ENCODE data around the gene CALHM6.

Gene CALHM6

GRCh38 chr6:116420341-116420740 is 40.8 kb upstream of the CALHM6 start:
- no peak for TF ChIP-seq CTCF (IDR thresholded peaks at IDR 0.05)
- Histone ChIP-seq H3K9me3 (no peaks in the 10 kb centered on the region), H3K27ac (no peak overlapping the region), H3K36me3 (no peaks in the 10 kb centered on the region), H3K4me1 (ENCODE audit: control insufficient read depth in 1 of 2, insufficient read depth in 1 of 2, low read depth in 1 of 2, low read length in 1 of 2) (peaks cover 0 to 3% of the 10 kb centered on the region in 2 experiments), H3K4me3 (ENCODE audit: low read depth in 1 of 2, low read length in 1 of 2) (no peak overlapping the region), H3K27me3 (no peaks in the 10 kb centered on the region)

GRCh38 chr6:116422238-116422637 is 38.9 kb upstream of the CALHM6 start:
- Histone ChIP-seq H3K4me3 (ENCODE audit: low read depth in 1 of 2, low read length in 1 of 2) (no peak overlapping the region), H3K27me3 (no peaks in the 10 kb centered on the region), H3K27ac (no peak overlapping the region), H3K4me1 (ENCODE audit: control insufficient read depth in 1 of 2, insufficient read depth in 1 of 2, low read depth in 1 of 2, low read length in 1 of 2) (peaks cover 0 to 3% of the 10 kb centered on the region in 2 experiments), H3K9me3 (no peaks in the 10 kb centered on the region), H3K36me3 (peaks cover 7% of the 10 kb centered on the region)
- no peak for TF ChIP-seq CTCF (IDR thresholded peaks at IDR 0.05)

GRCh38 chr6:116424001-116424400 is 37.2 kb upstream of the CALHM6 start:
- no peaks in the 10 kb centered on the region for H3K27me3 ChIP-seq
- H3K27ac ChIP-seq, result no peak overlapping the region
- no peak for TF ChIP-seq CTCF (IDR thresholded peaks at IDR 0.05)
- no peak overlapping the region for H3K4me3 ChIP-seq (ENCODE audit: low read depth in 1 of 2, low read length in 1 of 2)
- H3K4me1 ChIP-seq (ENCODE audit: control insufficient read depth in 1 of 2, insufficient read depth in 1 of 2, low read depth in 1 of 2, low read length in 1 of 2), result peaks cover 0 to 3% of the 10 kb centered on the region in 2 experiments
- peaks cover 7% of the 10 kb centered on the region for H3K36me3 ChIP-seq
- no peaks in the 10 kb centered on the region for H3K9me3 ChIP-seq

- peaks cover 7% of the 10 kb centered on the region for H3K36me3 ChIP-seq
- H3K27me3 ChIP-seq, result no peaks in the 10 kb centered on the region
- no peaks in the 10 kb centered on the region for H3K9me3 ChIP-seq
- H3K4me3 ChIP-seq (ENCODE audit: low read depth in 1 of 2, low read length in 1 of 2), result no peak overlapping the region
- H3K27ac ChIP-seq, result no peak overlapping the region
- TF ChIP-seq CTCF (IDR thresholded peaks at IDR 0.05), result no peak
- peaks cover 0 to 3% of the 10 kb centered on the region in 2 experiments for H3K4me1 ChIP-seq (ENCODE audit: control insufficient read depth in 1 of 2, insufficient read depth in 1 of 2, low read depth in 1 of 2, low read length in 1 of 2)
Measured at GRCh38 chr6:116426551-116426950, 34.6 kb upstream of the CALHM6 start.

GRCh38 chr6:116429111-116429510 is 32.1 kb upstream of the CALHM6 start:
- TF ChIP-seq CTCF (IDR thresholded peaks at IDR 0.05), result no peak
- Histone ChIP-seq H3K36me3 (peaks cover 7% of the 10 kb centered on the region), H3K4me3 (ENCODE audit: low read depth in 1 of 2, low read length in 1 of 2) (no peak overlapping the region), H3K9me3 (no peaks in the 10 kb centered on the region), H3K27ac (no peak overlapping the region), H3K4me1 (ENCODE audit: control insufficient read depth in 1 of 2, insufficient read depth in 1 of 2, low read depth in 1 of 2, low read length in 1 of 2) (peaks cover 0 to 3% of the 10 kb centered on the region in 2 experiments), H3K27me3 (no peaks in the 10 kb centered on the region)

- H3K36me3 ChIP-seq, result peaks cover 7% of the 10 kb centered on the region
- H3K9me3 ChIP-seq, result no peaks in the 10 kb centered on the region
Measured at GRCh38 chr6:116430860-116431259, 30.3 kb upstream of the CALHM6 start.

More at GRCh38 chr6:116430860-116431259, 30.3 kb upstream of the CALHM6 start:
- no peak overlapping the region for H3K27ac ChIP-seq
- H3K4me1 ChIP-seq (ENCODE audit: control insufficient read depth in 1 of 2, insufficient read depth in 1 of 2, low read depth in 1 of 2, low read length in 1 of 2), result no peaks in the 10 kb centered on the region
- H3K4me3 ChIP-seq (ENCODE audit: low read depth in 1 of 2, low read length in 1 of 2), result no peak overlapping the region
- no peaks in the 10 kb centered on the region for H3K27me3 ChIP-seq
- TF ChIP-seq CTCF (IDR thresholded peaks at IDR 0.05), result no peak

Data from neutrophil (primary cell).